IMR-90 (cell line): ENCODE measurements around the gene FKBP7. TPM values are rescaled to one million over a fixed set of nuclear protein-coding genes. Genes with fewer than 3 reads are reported as not detected.

Experiments used
- ATAC-seq: fragments of 200-7000 bp; cut with Tn5 transposase; 2 replicates; pipeline ENCODE4 v1.9.1; 2020; ENCODE audit warnings: low read depth, mild to moderate bottlenecking, moderate library complexity
- BruUV-seq: library from RNA; stranded (reverse); fragments of 400-500 nt; replicated peaks from 2 replicates; lab custom pipeline; 2021; lab: Mats Ljungman, UMichigan
- CTCF ChIA-PET: fragments of 300-600 bp; formaldehyde crosslinking; extraction: SDS; loops from one replicate; lab custom pipeline; 2021; ENCODE audit warnings: antibody characterized with exemption; lab: Yijun Ruan, JAX
- POLR2A ChIA-PET: fragments of 300-600 bp; sonication (Branson Sonifier 250); formaldehyde crosslinking; loops from one replicate; lab custom pipeline; 2022; ENCODE audit warnings: antibody characterized with exemption; ENCODE audit not compliant: unreplicated experiment; lab: Charles Lee
- DNase-seq: peaks from one replicate; pipeline ENCODE4 v3.0.0; 2013
- H2AFZ ChIP-seq: replicated peaks from 2 replicates; pipeline ENCODE3; 2013; ENCODE audit warnings: low read length, mild to moderate bottlenecking; ENCODE audit not compliant: poor library complexity
- H2AK5ac ChIP-seq: 2 replicates; pipeline ENCODE4 v1.6.1; 2013; ENCODE audit warnings: low read depth, low read length, inconsistent platforms
- H2AK9ac ChIP-seq: replicated peaks from 2 replicates; pipeline ENCODE3; 2013; ENCODE audit warnings: mild to moderate bottlenecking, low read depth, low read length, moderate library complexity; ENCODE audit not compliant: poor library complexity
- H2BK120ac ChIP-seq: 2 replicates; pipeline ENCODE4 v1.6.1; 2013; ENCODE audit warnings: low read depth, low read length, inconsistent platforms
- H2BK15ac ChIP-seq: 3 replicates; pipeline ENCODE4 v1.6.1; 2013; ENCODE audit warnings: low read depth, low read length, inconsistent platforms
- H2BK20ac ChIP-seq: 2 replicates; pipeline ENCODE4 v1.6.1; 2013; ENCODE audit warnings: low read depth, mild to moderate bottlenecking, inconsistent platforms, low read length, moderate library complexity
- H2BK5ac ChIP-seq: 2 replicates; pipeline ENCODE4 v1.6.1; 2013; ENCODE audit warnings: mild to moderate bottlenecking, low read depth, low read length, inconsistent platforms; ENCODE audit not compliant: poor library complexity, severe bottlenecking
- H3K14ac ChIP-seq: replicated peaks from 2 replicates; pipeline ENCODE4 v1.6.1; 2013; ENCODE audit warnings: low read depth, low read length, inconsistent platforms
- H3K18ac ChIP-seq: 2 replicates; pipeline ENCODE4 v1.6.1; 2013; ENCODE audit warnings: low read depth, low read length, control low read depth
- H3K23ac ChIP-seq: 2 replicates; pipeline ENCODE4 v1.6.1; 2013; ENCODE audit warnings: low read depth, low read length, inconsistent platforms
- H3K27ac ChIP-seq: 2 replicates; pipeline ENCODE4 v1.5.1; 2013; ENCODE audit warnings: mild to moderate bottlenecking, control low read depth, low read length; ENCODE audit not compliant: insufficient read depth
- H3K27me3 ChIP-seq: 2 replicates; pipeline ENCODE4 v1.6.1; 2013; ENCODE audit warnings: low read length; ENCODE audit not compliant: control insufficient read depth, insufficient read depth
- H3K36me3 ChIP-seq: 2 replicates; pipeline ENCODE4 v1.6.1; 2013; ENCODE audit warnings: low read length, mixed read lengths; ENCODE audit not compliant: control insufficient read depth, insufficient read depth
- H3K4ac ChIP-seq: 2 replicates; pipeline ENCODE4 v1.6.1; 2013; ENCODE audit warnings: low read depth, low read length, inconsistent platforms
- H3K4me1 ChIP-seq: 2 replicates; pipeline ENCODE4 v1.6.1; 2013; ENCODE audit warnings: low read length, mixed read lengths; ENCODE audit not compliant: control insufficient read depth, insufficient read depth
- H3K4me2 ChIP-seq: 2 replicates; pipeline ENCODE4 v1.6.1; 2013; ENCODE audit warnings: low read depth, mild to moderate bottlenecking, control low read depth, low read length, moderate library complexity
- H3K4me3 ChIP-seq: 2 replicates; pipeline ENCODE4 v1.5.1; 2013; ENCODE audit warnings: low read depth, mild to moderate bottlenecking, control low read depth, low read length, moderate library complexity; ENCODE audit not compliant: insufficient read depth
- H3K56ac ChIP-seq: 2 replicates; pipeline ENCODE4 v1.6.1; 2013; ENCODE audit warnings: low read length, inconsistent platforms; ENCODE audit not compliant: insufficient read depth; ENCODE audit errors: extremely low read depth
- H3K79me1 ChIP-seq, 2 experiments: 2 replicates each; pipeline ENCODE4 v1.6.1; 2013; ENCODE audit warnings: low read length in 2 of 2, inconsistent platforms in 1 of 2, low read depth in 1 of 2
- H3K9ac ChIP-seq: 2 replicates; pipeline ENCODE4 v1.6.1; 2013; ENCODE audit warnings: low read depth, low read length, control low read depth
- H3K9me1 ChIP-seq: 2 replicates; pipeline ENCODE4 v1.6.1; 2013; ENCODE audit warnings: low read length, inconsistent platforms; ENCODE audit not compliant: insufficient read depth
- H3K9me3 ChIP-seq: 2 replicates; pipeline ENCODE4 v1.6.1; 2013; ENCODE audit warnings: low read length; ENCODE audit not compliant: control insufficient read depth, insufficient read depth
- H4K20me1 ChIP-seq: 2 replicates; pipeline ENCODE4 v1.6.1; 2013; ENCODE audit warnings: low read length, inconsistent platforms; ENCODE audit not compliant: insufficient read depth
- H4K5ac ChIP-seq: 2 replicates; pipeline ENCODE4 v1.6.1; 2013; ENCODE audit warnings: mild to moderate bottlenecking, low read depth, low read length, control low read depth
- H4K8ac ChIP-seq, 2 experiments: 2 replicates each; pipeline ENCODE4 v1.6.1; 2013; ENCODE audit warnings: low read depth in 2 of 2, low read length in 2 of 2, control low read depth in 1 of 2, inconsistent platforms in 1 of 2
- H4K91ac ChIP-seq: 2 replicates; pipeline ENCODE4 v1.6.1; 2013; ENCODE audit warnings: low read depth, low read length, inconsistent platforms; ENCODE audit not compliant: insufficient read depth
- CEBPB ChIP-seq: IDR thresholded peaks from 2 replicates; pipeline ENCODE4 v1.6.1; 2012; ENCODE audit warnings: low read depth, low read length, improper control_type of control experiment
- CHD1 ChIP-seq: IDR thresholded peaks from 2 replicates; pipeline ENCODE4 v1.6.1; 2012; ENCODE audit warnings: low read depth, low read length, improper control_type of control experiment
- CTCF ChIP-seq: conservative IDR thresholded peaks from 2 replicates; pipeline ENCODE4 v1.5.1; 2012; ENCODE audit warnings: mild to moderate bottlenecking, low read depth, low read length, improper control_type of control experiment
- ELK1 ChIP-seq: fragments of 150-350 bp; IDR thresholded peaks from 2 replicates; pipeline ENCODE4 v1.6.1; 2016; ENCODE audit warnings: low read depth, mild to moderate bottlenecking, low read length, moderate library complexity, borderline replicate concordance
- FOS ChIP-seq: fragments of 150-350 bp; IDR thresholded peaks from 2 replicates; pipeline ENCODE4 v1.6.1; 2016; ENCODE audit warnings: low read depth, low read length
- MAZ ChIP-seq: IDR thresholded peaks from 2 replicates; pipeline ENCODE4 v1.6.1; 2012; ENCODE audit warnings: low read depth, mild to moderate bottlenecking, low read length, improper control_type of control experiment, moderate library complexity, borderline replicate concordance
- MXI1 ChIP-seq: IDR thresholded peaks from 2 replicates; pipeline ENCODE4 v1.6.1; 2012; ENCODE audit warnings: low read depth, mild to moderate bottlenecking, low read length, moderate library complexity, borderline replicate concordance
- RAD21 ChIP-seq: IDR thresholded peaks from 2 replicates; pipeline ENCODE4 v1.6.1; 2012; ENCODE audit warnings: low read length, improper control_type of control experiment
- RFX5 ChIP-seq: IDR thresholded peaks from 2 replicates; pipeline ENCODE4 v1.8.0; 2012; ENCODE audit warnings: low read depth, mild to moderate bottlenecking, low read length, moderate library complexity
- SMC3 ChIP-seq: fragments of 150-350 bp; IDR thresholded peaks from 2 replicates; pipeline ENCODE4 v1.6.1; 2016; ENCODE audit warnings: low read depth, mild to moderate bottlenecking, antibody characterized with exemption, low read length, moderate library complexity
- USF2 ChIP-seq: fragments of 150-350 bp; IDR thresholded peaks from 2 replicates; pipeline ENCODE4 v1.6.1; 2017; ENCODE audit warnings: mild to moderate bottlenecking, antibody characterized with exemption, low read length, low read depth
- WGBS, 2 experiments: methylation state at CpG; one replicate each; pipeline versions ENCODE4 v1.1.5 to v1.1.7; 2013; ENCODE audit warnings: missing lambda C conversion rate in 2 of 2; ENCODE audit not compliant: insufficient read length in 1 of 2; ENCODE audit errors: extremely low coverage in 2 of 2; 5-methylcytosine and 5-hydroxymethylcytosine counted together
- dilution Hi-C: fragments of 300-500 bp; cut with HindIII; formaldehyde crosslinking; loops from one replicate; pipeline ENCODE4 v1.14.3; 2018; ENCODE audit warnings: low sequenced_read_pairs; ENCODE audit not compliant: unreplicated experiment
- in situ Hi-C: fragments of 300-500 bp; cut with MboI; formaldehyde crosslinking; loops from 3 replicates; pipeline ENCODE4 v1.14.3; 2019; ENCODE audit warnings: low sequenced_read_pairs, inconsistent platforms, mixed read lengths
- intact Hi-C: fragments of 100-400 bp; cut with micrococcal nuclease; formaldehyde crosslinking; loops from 2 replicates; pipeline ENCODE4 v1.10.0; 2022
- polyA plus RNA-seq, 3 experiments: library from polyadenylated mRNA; depleted of rRNA; stranded (reverse); fragments of >200 nt; gene quantifications; 2 replicates each; pipeline ENCODE4 v1.2.3, GENCODE V29; 2012; ENCODE audit warnings: low replicate concordance in 1 of 3
- total RNA-seq: library from RNA; depleted of rRNA; stranded (reverse); fragments of >200 nt; gene quantifications from 2 replicates; pipeline ENCODE4 v1.2.3, GENCODE V29; 2012

FKBP7 gene
- total and polyA plus RNA-seq, 2 of the 4 experiments (the other 2 are of a cell fraction): 32.6 to 51.0 TPM

- Histone ChIP-seq H2BK20ac (no peak overlapping the region), H3K4me2 (no peak overlapping the region; the same call in 1 of the 2 replicates), H2BK15ac (no peak overlapping the region), H4K5ac (no peak overlapping the region), H2AK5ac (no peak overlapping the region), H3K9me1 (0 out of 2 replicates have a peak, but pooled peaks cover 2% of the 10 kb centered on the region), H3K4me3 (no peak overlapping the region), H3K4ac (no peak overlapping the region), H2BK5ac (no peak overlapping the region), H2BK120ac (no peak overlapping the region), H3K36me3 (peaks cover 17% of the 10 kb centered on the region), H3K9me3 (no peaks in the 10 kb centered on the region), H4K91ac (no peak overlapping the region), H4K20me1 (peaks cover 9% of the 10 kb centered on the region; the same call in 1 of the 2 replicates), H2AK9ac (no peak overlapping the region), H3K27me3 (no peaks in the 10 kb centered on the region), H2AFZ (no peak overlapping the region), H3K14ac (no peak overlapping the region), H3K79me1 (peaks cover 21 to 34% of the 10 kb centered on the region in 2 experiments), H3K23ac (peak overlapping the region; percentile 32; the same call in 1 of the 2 replicates), H3K4me1 (peaks cover 6% of the 10 kb centered on the region), H3K9ac (no peak overlapping the region), H4K8ac (no peak overlapping the region), H3K56ac (no peak overlapping the region), H3K18ac (no peak overlapping the region), H3K27ac (no peak overlapping the region)
- DNase-seq (no peak), ATAC-seq (no peak)
- WGBS, 2 experiments: 100% methylated on average over 1 of the region's 4 CpGs; no CpG with 5 or more reads in 1 of the 2 experiments
- in situ Hi-C loops (no loop called here), dilution Hi-C loops (no loop called here), intact Hi-C loops (no loop called here)
- ChIA-PET POLR2A (no interaction called here), CTCF (no interaction called here)
- BruUV-seq: no TSS peak
- TF ChIP-seq ELK1 (no peak), CEBPB (no peak), CTCF (no peak), RAD21 (no peak), MXI1 (no peak), CHD1 (no peak), FOS (no peak), MAZ (no peak), USF2 (no peak), RFX5 (no peak), SMC3 (no peak)
Measured at GRCh38 chr2:178448968-178449661, 29.3 kb downstream of the FKBP7 start.
